ENCODE data around the gene HIVEP3.

The HIVEP3 gene

DNA sequence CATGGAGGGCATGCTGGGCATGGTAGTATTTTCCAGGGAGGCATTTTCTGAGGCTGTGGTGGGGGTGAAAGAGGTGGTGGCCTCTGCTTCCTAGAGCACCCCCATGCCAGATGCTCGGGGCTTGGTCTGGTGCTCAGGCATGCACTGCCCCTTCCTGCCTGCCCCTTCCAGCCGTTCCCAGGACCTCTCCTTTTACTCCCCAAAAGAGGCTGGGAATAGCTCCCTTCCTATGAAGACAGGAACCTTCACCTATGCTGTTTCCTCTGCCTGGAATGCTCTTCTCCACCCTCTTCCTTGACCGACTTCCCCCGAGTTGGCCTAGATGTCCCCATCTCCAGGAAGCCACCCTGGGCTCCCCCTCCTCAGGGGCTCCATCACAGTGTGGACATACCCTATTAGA, 443.4 kb downstream of the HIVEP3 start:
- no peak for DNase-seq

DNA sequence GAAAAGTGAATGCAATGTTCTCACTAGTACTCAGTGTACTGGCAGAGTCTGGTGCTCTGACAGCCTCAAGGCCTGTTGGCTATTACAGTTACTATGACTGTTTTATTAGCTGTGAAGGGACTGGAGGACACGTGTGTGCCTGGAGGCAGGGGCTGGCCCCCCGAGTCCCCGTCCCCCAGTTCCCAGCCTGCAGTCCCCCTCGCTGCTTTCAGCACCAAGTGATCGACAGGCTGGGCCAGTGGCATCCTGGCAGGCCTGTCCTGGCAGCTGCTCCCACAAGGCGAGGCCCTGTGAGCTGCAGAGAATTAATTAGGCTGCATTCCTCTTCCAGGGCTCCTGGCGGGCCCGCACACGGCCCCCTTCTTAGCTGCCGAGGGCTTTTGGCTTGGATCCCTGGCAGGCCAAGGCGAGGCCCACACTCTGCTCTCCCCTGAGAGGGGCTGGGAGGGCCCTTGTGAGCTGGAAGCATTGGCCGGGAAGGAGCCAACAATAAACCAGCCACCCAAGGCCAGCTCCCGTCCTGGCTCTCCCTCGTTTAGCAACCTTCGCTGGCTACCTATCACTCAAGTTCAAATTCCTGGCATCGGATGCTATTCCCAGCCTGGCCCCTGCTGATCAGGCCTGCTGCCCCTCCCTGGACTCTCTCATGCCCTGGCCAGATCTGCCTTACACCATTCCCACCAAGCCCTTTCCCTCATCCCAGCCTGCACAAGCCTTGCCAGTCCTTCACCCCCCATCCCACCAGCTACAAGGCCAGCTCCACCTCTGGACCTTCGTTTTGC, 444.0 kb downstream of the HIVEP3 start:
- DNase-seq: peak; percentile 32 to 74

DNA sequence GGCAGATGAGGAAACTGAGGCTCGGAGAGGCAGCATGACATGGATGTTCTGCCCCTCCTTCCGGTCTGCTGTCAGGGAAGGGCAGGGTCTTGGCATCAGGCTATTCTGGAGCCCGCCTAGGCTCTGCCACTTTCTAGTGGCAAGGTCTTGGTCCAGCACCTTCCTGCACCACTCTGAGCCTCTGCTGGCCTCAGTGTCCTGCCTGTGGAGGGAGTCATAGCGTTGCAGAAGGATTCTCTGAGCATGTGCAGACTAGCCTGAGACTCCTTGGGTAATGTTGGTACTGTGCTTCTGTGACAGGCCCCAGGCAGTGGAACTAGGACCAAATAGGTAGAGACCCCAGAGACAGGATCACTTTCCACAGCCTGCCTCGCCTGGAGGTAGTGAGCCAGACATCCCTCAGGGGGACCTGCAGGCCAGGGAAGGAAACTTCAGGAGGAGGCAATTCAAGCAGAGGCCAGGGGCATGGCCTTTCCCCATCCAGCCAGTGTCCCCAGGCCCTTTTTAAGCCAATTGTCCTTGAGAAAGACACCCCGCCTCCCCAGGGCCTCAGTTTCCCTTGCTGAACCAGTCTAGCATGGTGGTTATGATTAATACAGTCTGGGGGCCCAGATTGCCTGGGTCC, 444.9 kb downstream of the HIVEP3 start:
- no peak for DNase-seq

DNA sequence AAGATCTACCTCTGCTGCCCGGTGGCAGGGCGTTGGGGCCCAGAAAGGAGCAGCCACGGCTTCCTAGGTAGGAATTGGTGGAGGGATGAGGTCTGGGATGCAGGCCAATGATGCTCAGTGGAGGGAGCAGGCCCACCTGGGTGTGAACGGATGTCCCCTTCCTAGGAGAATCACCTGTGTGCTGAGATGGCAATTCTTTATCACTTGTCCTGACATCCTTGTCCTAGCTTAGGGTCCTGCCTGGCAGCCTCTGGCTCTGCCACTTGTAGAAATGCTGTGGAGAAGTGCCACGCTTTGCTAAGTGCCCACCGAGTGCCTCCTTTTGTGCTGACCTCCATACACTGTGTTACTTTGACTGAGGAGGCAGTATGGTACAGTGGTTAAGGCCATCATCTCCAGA, 447.1 kb downstream of the HIVEP3 start:
- DNase-seq: no peak

DNA sequence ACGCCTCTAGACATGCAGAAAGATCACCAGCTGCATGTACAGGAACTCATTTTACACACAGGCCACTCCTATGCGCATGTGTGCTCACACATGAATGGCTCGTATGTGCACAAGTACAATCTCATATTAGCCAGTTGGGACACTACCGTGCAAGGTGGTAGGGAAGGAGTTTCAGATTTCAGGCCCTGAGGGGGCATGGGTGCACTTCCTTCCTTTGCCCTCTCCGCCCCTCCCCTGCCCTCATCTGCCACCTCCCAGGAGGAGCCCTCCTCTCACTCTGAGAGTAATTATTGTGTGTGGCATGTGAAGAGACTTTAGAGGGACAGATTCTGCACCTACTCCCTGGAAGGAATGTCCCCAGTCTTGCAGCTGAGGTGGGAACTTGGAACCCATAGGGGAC, 449.0 kb downstream of the HIVEP3 start:
- DNase-seq: peak; percentile 24 to 74

DNA sequence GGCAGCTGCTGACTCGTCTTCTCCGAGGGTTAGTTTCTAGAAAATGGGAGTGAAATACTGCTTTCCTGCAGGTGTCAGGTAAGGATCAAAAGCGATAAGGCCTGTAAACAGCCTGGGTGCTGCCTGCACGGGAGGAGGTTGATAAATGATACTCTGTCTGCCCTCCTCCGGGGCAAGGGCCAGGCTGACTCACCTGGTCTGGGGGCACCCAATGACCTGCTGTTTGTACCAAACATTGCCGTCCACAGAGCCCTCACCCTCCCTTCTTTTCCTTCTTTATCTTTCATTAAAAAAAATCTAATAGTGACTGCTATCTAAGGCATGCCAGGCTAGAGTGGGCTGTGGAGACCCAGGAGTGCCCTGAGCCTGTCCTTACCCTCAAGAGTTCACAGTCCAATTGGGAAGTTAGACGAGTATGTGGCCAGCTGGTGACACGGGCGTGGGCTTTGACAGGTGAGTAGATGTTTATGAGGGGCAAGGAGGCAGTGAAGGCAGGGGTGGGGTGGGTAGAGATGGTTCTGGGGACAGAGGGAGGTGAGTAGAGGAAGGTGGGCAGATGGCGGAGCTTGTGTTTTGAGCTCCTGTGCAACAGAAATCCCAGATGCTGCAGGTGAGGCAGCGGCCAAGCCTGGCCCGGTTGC, 450.5 kb downstream of the HIVEP3 start:
- DNase-seq: no peak

DNA sequence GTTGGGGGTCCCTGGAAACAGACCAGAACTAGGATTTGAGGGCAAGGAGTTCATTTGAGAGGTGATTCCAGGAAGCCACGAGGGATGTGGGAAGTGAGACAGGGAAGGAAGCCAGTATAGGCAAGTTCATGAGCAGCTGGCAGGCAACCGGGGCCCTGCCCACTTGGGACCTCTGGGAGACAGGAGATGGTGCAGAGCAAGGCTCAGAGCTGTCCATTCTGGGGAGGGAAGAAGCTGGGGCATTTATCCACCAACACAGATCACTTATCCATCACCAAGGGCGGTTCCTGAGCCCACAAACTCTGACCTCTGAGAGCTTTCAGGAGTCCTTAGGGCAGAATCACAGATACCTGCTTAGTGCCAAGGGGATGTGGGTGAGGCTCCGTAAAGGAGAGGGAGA, 451.0 kb downstream of the HIVEP3 start:
- DNase-seq: peak in 1 of 2 experiments; percentile 34

DNA sequence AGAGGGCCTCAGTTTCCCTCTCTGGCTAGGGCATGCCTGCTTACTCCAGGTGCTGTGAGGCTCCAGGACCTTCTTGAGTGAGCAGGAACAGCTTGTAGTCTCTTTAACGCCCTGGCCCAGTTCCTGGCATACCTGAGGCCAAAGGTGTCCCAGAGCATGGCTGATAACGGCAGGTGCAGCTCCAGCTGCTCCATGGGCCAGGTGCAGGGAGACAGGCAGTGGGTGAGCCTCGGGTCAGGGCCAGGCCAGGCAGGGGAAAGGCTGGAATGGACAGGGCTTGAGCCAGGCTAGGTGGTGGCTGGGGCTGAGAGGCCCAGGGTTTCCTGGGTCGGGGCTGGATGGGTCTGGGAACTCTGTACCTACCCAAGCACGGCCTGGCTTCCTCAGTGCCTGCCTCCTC, 452.6 kb downstream of the HIVEP3 start:
- no peak for DNase-seq

DNA sequence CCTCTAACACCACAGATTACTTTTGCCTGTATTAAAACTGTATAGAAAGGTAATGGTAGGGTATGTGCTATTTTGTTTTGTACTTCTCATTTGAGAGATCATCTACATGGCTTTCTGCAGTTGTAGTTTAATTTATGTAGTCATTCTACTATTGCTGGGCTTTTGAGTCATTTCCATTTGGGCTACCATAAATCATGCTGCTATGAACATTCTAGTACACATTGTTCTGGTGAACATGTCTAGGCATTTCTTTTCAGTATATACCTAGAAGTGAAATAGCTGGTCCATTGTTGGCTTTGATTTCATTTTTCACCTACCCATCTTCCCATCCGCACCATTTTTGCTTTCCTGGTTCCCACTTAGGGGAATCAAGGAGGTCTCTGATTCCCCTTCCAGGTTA, 453.0 kb downstream of the HIVEP3 start:
- no peak for DNase-seq

DNA sequence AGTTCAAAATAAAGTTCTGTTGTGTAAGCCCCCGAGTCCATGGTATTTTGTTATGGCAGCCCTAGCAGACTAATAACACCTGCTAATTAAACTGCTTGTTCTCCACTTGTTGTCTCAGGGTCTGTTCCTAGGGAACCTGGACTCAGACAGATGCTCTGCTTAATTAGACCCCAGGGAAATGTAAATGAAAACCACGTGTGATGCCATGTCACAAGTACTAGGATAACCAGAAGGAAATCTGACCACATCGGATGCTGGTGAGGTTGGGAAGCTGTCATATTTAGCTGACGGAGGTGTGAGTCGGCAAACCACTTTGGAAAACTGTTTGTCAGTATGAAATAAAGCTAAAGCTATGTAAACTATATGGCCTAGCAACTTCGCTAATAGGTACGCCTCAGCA, 453.8 kb downstream of the HIVEP3 start:
- peak; percentile 97 to 99 for DNase-seq

DNA sequence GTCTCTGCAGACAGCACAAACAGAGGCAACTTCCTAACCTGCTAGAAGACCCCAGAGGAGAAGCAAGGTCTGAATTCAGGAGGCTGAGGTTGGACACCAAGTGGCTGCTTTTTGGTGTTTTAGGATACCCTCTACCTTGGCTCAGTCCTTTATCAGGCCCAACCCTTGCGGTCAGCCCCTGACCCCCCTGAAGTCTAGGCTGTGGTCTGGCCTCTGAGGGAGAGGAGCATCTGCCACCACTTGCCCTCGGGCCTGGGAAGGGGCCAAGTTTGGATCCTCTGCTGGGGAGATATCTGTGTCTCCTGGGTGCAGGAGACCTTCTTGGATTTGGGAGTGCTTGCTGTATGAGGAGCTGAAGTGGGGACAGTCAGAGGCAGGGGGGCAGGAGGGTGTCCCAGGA, 455.2 kb downstream of the HIVEP3 start:
- no peak for DNase-seq

DNA sequence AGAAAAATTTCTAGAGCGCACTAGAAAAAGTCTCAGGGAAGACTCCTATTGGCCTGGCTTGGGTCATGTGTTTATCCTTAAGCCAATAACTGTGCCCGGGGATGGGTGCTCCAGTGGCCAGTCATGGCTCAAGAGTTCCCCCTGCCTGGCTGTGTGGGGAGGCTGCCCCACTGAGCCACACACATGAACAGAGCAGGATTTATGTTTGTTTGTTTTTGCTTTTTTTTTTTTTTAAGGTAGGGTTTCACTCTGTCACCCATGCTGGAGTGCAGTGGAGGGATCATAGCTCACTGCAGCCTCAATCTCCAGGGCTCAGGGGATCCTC, 456.1 kb downstream of the HIVEP3 start:
- DNase-seq: no peak

DNA sequence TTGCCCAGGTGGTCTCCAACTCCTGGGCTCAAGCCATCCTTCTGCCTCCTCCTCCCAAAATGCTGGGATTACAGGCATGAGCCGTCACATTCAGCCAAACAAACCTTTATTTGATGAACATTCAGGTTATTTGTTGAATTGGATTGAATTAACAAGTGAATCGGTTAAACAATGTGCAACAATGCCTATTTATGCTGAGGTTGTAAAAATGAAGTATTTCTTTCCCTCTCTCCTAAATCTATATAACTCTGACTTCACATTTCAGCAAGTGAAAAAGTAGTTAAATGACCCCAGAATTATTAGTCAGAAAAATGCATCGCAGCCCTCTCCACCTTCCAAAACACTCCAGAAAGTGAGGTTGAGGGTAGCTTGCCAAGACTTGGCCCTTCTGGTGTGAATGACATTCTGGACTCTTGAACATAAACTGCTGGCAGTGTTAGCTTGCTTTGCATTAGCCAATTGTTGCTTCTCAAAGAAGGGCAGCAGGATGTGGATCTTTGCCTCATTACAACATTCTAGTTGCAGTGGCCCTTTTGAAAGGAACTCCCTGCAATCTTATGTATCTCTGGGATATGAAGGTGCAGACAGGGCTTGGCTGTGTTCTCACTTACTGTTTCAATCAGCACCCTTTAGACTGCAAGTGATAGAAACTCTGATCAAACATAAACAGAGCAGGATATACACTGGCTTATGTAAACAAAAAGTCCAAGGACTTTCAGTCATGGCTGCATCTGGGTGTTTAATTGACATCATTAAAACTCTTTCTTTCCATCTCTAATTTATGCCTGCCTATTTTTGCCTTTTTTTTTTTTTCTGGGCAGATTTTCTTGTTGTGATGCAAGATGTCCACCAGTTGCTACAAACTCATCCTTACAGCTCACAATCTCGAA, 456.7 kb downstream of the HIVEP3 start:
- no peak for DNase-seq

DNA sequence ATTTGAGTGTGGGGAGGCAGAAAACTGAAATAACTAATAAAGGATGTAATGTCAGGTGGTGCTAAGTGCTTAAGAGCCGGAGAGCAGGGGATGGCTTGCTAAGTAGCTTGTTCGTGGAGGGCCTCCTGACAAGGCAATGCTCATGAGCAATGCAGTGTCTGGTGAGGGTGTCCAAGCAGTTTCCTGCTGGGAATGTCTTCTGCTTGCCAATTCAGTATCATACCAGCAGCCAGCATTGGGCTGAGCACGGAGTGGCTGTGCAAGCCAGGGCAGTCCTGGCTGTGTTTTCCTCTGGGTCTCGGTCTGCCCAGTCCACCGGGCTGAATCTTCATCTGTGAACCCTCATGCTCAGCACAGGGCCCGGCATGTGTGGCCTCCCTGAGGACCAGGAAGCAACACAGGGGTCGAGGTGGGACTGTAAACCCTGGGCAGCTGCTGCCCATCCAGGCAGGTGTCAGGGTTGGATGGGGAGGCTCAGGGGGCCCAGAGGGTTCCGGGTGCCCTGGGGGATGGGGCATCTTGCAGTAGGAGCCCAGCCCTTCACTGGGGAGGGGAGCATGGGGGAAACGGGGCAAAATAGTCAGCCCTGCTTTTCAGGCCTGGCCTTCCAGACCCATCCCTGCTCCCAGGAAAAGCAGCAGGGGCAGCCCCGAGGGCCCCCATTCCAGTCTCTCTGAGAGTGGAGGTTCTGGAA, 461.7 kb downstream of the HIVEP3 start:
- no peak for DNase-seq

Data from NCI-H524 (cell line).